Transverse colon (tissue), 3 donors: ENCODE measurements around the gene CTSL.

Experiments used
- POLR2A ChIP-seq: fragments of 450-650 bp; IDR thresholded peaks from one replicate; pipeline ENCODE4 v1.6.1; 2016; ENCODE audit warnings: antibody characterized with exemption, mild to moderate bottlenecking, moderate library complexity
- TF ChIP-seq, protein P1 (sequence below), 5 experiments: fragments of 200-600 bp in 3 of 5; fragments of 450-650 bp in 2 of 5; sonication (generic) in 3 of 5; IDR thresholded peaks; 1 replicate in 2 of 5; 2 replicates in 3 of 5; pipeline ENCODE4 v1.5.1; 2016 to 2017; ENCODE audit warnings: antibody characterized with exemption in 5 of 5, inconsistent platforms in 3 of 5, mild to moderate bottlenecking in 2 of 5, moderate library complexity in 1 of 5

DNA sequence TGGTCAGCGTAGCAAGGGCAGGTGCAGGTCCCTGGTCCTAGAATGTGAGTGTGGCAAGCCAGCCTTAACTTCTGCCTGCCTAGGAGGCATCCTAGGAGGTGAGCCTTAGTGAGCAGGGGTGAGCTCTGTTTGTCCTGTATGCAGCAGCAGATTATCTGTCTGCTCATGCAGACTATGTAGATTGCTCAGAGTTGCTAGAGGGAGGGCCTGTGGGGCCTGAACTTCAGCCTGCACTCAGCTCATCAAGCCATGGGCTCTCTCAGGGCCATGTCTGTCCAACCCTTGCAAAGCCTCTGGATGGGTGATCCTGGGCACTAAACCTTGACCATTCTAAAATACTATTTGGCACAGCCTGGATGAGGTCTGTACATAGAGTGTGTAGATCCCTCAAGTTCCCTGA, 8.5 kb upstream of the CTSL start:
- TF ChIP-seq, protein P1, sequence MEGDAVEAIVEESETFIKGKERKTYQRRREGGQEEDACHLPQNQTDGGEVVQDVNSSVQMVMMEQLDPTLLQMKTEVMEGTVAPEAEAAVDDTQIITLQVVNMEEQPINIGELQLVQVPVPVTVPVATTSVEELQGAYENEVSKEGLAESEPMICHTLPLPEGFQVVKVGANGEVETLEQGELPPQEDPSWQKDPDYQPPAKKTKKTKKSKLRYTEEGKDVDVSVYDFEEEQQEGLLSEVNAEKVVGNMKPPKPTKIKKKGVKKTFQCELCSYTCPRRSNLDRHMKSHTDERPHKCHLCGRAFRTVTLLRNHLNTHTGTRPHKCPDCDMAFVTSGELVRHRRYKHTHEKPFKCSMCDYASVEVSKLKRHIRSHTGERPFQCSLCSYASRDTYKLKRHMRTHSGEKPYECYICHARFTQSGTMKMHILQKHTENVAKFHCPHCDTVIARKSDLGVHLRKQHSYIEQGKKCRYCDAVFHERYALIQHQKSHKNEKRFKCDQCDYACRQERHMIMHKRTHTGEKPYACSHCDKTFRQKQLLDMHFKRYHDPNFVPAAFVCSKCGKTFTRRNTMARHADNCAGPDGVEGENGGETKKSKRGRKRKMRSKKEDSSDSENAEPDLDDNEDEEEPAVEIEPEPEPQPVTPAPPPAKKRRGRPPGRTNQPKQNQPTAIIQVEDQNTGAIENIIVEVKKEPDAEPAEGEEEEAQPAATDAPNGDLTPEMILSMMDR (IDR thresholded peaks at IDR 0.05) = no peak
- TF ChIP-seq POLR2A = no peak
